Body of pancreas (tissue), 4 donors: ENCODE measurements around the gene GLP2R. TPM values are rescaled to one million over a fixed set of nuclear protein-coding genes. Genes with fewer than 3 reads are reported as not detected.

Experiments
- ATAC-seq: fragments of 150-250 bp; one replicate; pipeline ENCODE4 v1.9.1; 2016
- DNase-seq, 4 donors: peaks; one replicate each; pipeline ENCODE4 v3.0.0-alpha.2; 2019
- H3K27ac ChIP-seq, 4 donors: fragments of 200-600 bp; sonication (generic); 1 replicate in 3 of 4; 2 replicates in 1 of 4; pipeline versions ENCODE4 v1.5.1 to v1.6.1; 2016 to 2019; ENCODE audit warnings: mild to moderate bottlenecking in 1 of 4, mixed read lengths in 1 of 4, moderate library complexity in 1 of 4
- H3K27me3 ChIP-seq, 2 donors: fragments of 200-600 bp; sonication (generic); one replicate each; pipeline ENCODE4 v1.6.0; 2016; ENCODE audit warnings: mild to moderate bottlenecking in 1 of 2
- H3K36me3 ChIP-seq, 2 donors: fragments of 200-600 bp; sonication (generic); replicated peaks in 1 of 2; 2 replicates each; pipeline ENCODE4 v1.5.1; 2016; ENCODE audit warnings: low read depth in 2 of 2; ENCODE audit not compliant: insufficient read depth in 1 of 2
- H3K4me1 ChIP-seq: fragments of 200-600 bp; sonication (generic); one replicate; pipeline ENCODE4 v1.6.0; 2016
- H3K4me3 ChIP-seq, 2 donors: fragments of 200-600 bp; sonication (generic); 1 replicate in 1 of 2; 2 replicates in 1 of 2; pipeline ENCODE4 v1.5.1; 2016 to 2019
- H3K9me3 ChIP-seq, 3 donors: fragments of 200-600 bp; sonication (generic); 1 replicate in 2 of 3; 2 replicates in 1 of 3; pipeline ENCODE4 v1.5.1; 2016
- POLR2A ChIP-seq, 3 donors: fragments of 450-650 bp; IDR thresholded peaks; one replicate each; pipeline ENCODE4 v1.6.1; 2016; ENCODE audit warnings: antibody characterized with exemption in 3 of 3, mild to moderate bottlenecking in 2 of 3
- WGBS, 2 donors: methylation state at CpG; one replicate each; pipeline ENCODE4 v1.1.5; 2017; 5-methylcytosine and 5-hydroxymethylcytosine counted together
- intact Hi-C: fragments of 100-400 bp; cut with DNase I; formaldehyde crosslinking; loops from one replicate; pipeline ENCODE4 v1.15.1; 2023
- total RNA-seq, 2 donors: library from RNA; depleted of rRNA; stranded (reverse); fragments of >200 nt; gene quantifications; one replicate each; pipeline ENCODE4 v1.1.0, GENCODE V29; 2016
- TF ChIP-seq, protein P1 (sequence below), 7 experiments: fragments of 450-650 bp in 4 of 7; fragments of 200-600 bp in 3 of 7; sonication (generic) in 3 of 7; IDR thresholded peaks; one replicate each; pipeline ENCODE4 v1.5.1; 2016 to 2019; ENCODE audit warnings: antibody characterized with exemption in 7 of 7

GLP2R gene
- total RNA-seq, 2 donors from 2014 or later: 4.6 to 4.7 TPM

DNA sequence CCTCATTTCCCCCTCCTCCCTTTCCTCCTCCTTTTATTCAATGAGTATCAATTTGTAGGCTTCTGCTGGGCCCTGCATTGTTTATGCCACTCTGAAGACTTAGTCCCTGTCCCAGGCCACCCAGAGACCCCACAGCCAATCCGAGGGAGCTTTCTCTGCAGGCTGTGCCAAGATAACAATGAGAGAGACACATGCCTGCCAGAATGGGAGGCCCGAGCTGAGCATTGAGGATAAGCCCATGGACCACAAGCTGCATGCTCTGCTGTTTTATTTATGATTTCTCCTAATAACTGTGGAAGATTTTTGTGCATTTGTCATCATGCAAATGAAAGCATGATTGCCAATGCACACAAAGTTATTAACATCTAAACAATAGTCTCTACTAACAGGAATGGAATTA is 76.4 kb downstream of the GLP2R start:
- H3K27me3 ChIP-seq: no peaks in the 10 kb centered on the region
- ATAC-seq: no peak

DNA sequence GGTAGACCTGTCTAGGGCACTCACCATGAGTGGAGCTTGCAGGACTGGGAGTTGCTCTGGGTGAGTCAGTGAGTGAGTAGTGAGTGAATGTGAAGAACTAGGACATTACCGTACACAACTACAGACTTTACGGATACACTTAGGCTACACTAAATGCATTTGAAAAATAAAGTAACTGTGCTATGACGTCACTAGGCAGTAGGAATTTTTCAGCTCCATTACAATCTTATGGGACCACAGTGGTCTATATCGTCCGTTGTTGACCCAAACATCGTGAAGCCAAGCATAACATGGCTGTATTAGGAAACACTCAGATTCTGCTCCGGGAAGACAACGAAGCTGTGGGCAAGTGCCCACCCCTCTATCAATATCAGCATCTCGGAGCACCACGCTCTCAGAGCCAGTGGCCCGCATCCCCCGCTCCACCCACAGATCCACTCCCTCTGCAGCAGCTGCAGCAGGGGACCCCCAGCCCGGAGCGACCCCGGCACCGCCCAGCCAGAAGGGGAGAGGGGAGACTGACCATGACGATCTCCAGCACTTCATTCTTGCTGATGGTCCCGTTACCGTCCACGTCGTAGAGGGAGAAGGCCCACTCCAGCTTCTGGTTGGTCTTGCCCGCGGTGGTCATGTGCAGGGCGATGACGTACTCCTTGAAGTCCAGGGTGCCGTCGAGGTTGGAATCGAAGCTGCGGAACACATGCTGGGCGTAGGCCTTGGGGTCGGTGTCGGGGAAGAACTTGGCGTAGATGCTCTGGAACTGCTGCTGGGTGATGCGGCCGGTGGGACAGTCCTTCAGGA is 78.8 kb downstream of the GLP2R start:
- no peak overlapping the region for H3K27ac ChIP-seq
- TF ChIP-seq POLR2A (IDR thresholded peaks at IDR 0.05): no peak
- TF ChIP-seq, protein P1, sequence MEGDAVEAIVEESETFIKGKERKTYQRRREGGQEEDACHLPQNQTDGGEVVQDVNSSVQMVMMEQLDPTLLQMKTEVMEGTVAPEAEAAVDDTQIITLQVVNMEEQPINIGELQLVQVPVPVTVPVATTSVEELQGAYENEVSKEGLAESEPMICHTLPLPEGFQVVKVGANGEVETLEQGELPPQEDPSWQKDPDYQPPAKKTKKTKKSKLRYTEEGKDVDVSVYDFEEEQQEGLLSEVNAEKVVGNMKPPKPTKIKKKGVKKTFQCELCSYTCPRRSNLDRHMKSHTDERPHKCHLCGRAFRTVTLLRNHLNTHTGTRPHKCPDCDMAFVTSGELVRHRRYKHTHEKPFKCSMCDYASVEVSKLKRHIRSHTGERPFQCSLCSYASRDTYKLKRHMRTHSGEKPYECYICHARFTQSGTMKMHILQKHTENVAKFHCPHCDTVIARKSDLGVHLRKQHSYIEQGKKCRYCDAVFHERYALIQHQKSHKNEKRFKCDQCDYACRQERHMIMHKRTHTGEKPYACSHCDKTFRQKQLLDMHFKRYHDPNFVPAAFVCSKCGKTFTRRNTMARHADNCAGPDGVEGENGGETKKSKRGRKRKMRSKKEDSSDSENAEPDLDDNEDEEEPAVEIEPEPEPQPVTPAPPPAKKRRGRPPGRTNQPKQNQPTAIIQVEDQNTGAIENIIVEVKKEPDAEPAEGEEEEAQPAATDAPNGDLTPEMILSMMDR (IDR thresholded peaks at IDR 0.05): no peak
- ATAC-seq: no peak
- intact Hi-C loops: no loop called here
- no peaks in the 10 kb centered on the region for H3K9me3 ChIP-seq
- H3K4me1 ChIP-seq: no peaks in the 10 kb centered on the region
- no peaks in the 10 kb centered on the region for H3K27me3 ChIP-seq
- H3K36me3 ChIP-seq: no peaks in the 10 kb centered on the region
- no peak overlapping the region for H3K4me3 ChIP-seq
- 83 to 85% methylated on average over 23 to 29 of the region's 35 CpGs for WGBS, 2 donors
- DNase-seq: no peak

More for the DNA sequence above, 76.4 kb downstream of the GLP2R start:
- WGBS, 2 donors: 12 to 27% methylated on average over 2 of the region's 2 CpGs
- TF ChIP-seq, protein P1 (IDR thresholded peaks at IDR 0.05): no peak
- TF ChIP-seq POLR2A (IDR thresholded peaks at IDR 0.05): no peak
- Histone ChIP-seq H3K9me3 (no peaks in the 10 kb centered on the region), H3K27ac (no peak overlapping the region), H3K4me1 (no peaks in the 10 kb centered on the region), H3K4me3 (no peak overlapping the region), H3K36me3 (no peaks in the 10 kb centered on the region)
- no peak for DNase-seq
- intact Hi-C loops: no loop called here

DNA sequence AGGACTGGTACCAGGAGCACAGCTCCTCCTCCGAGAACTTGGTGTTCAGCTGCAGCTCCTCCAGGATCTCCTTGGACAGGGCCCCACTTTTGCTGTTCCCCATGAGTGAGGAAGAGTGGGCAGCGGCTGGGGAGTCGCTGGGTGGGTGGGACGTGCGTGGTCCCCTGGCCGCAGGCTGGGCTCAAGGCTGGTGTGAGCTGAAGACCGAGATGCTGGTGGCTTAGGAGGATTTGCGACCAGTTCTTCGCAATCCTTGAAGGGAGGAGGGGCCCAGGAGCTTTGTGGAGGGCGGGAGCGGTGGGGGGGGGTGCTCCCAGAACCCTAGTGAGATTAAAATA is 79.3 kb downstream of the GLP2R start, which contains the start of gene RCVRN:
Gene RCVRN (minus strand): TSS at position 194 of the 338 bp plus-strand sequence. CDS start 91 bp downstream, at position 103.
- intact Hi-C loops: no loop called here
- Histone ChIP-seq H3K36me3 (no peaks in the 10 kb centered on the region), H3K27me3 (no peaks in the 10 kb centered on the region), H3K9me3 (no peaks in the 10 kb centered on the region), H3K27ac (no peak within 1 kb of the TSS), H3K4me3 (no peak within 1 kb of the TSS), H3K4me1 (no peaks in the 10 kb centered on the region)
- WGBS, 2 donors: 62 to 80% methylated on average over 7 to 10 of the region's 11 CpGs
- TF ChIP-seq, protein P1 (IDR thresholded peaks at IDR 0.05): no peak
- TF ChIP-seq POLR2A (IDR thresholded peaks at IDR 0.05): no peak
- DNase-seq (no peak), ATAC-seq (no peak)

DNA sequence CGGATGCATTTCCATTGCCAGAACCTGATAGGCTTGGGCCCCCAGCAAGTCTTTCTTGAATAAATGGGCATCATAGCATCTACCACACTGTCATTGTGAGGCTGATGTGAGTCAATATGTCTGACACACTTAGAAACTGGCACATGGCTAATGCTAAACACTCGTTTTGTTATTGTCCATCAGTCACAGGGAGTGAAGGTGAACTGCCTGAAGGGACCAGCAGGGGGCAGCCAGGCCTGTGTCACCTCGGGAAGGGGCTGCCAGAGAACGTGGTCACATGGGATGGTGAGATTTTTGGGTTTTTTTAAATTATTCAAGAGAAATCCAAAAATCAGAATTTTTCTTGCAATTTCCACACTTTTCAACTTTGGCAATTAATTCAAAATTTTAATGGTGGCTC is 80.2 kb downstream of the GLP2R start:
- WGBS, 2 donors: 8 to 14% methylated on average over 4 of the region's 4 CpGs
- Histone ChIP-seq H3K36me3 (no peaks in the 10 kb centered on the region), H3K9me3 (no peaks in the 10 kb centered on the region), H3K27ac (no peak overlapping the region), H3K4me1 (no peaks in the 10 kb centered on the region), H3K4me3 (no peak overlapping the region), H3K27me3 (no peaks in the 10 kb centered on the region)
- TF ChIP-seq, protein P1 (IDR thresholded peaks at IDR 0.05): peak in 1 of 7 experiments; percentile 21
- no peak for TF ChIP-seq POLR2A (IDR thresholded peaks at IDR 0.05)
- intact Hi-C loops: no loop called here
- peak in 2 of 4 donors; percentile 17 for DNase-seq
- no peak for ATAC-seq

DNA sequence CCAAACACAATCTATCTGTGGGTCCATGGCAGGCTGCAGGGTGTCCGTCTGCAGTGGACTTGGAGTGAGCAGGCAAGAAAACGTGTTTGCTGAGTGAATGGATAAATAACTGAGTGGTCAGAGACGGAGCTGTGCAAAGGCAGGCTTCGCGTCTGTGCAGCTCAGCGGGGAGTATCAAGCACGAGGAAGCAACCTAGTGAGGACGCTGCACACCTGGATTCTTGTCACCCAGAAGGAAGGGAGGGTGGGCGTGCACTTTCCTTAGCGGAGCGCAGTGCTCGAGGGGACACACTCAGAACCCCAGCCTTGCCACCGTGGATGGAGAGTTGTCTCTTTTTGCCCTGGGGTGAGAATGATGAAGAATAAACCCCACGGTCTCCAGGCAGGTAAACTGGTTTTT is 80.9 kb downstream of the GLP2R start:
- Histone ChIP-seq H3K27me3 (no peaks in the 10 kb centered on the region), H3K27ac (no peak overlapping the region), H3K4me3 (no peak overlapping the region), H3K36me3 (no peaks in the 10 kb centered on the region), H3K9me3 (no peaks in the 10 kb centered on the region), H3K4me1 (no peaks in the 10 kb centered on the region)
- 43% methylated on average over 14 of the region's 14 CpGs for WGBS, 2 donors
- no peak for DNase-seq
- no peak for ATAC-seq
- TF ChIP-seq, protein P1 (IDR thresholded peaks at IDR 0.05): no peak
- no peak for TF ChIP-seq POLR2A (IDR thresholded peaks at IDR 0.05)
- intact Hi-C loops: no loop called here
